Right cardiac atrium (tissue), 5 donors: ENCODE data around the gene MAN1C1. TPM values are rescaled to one million over a fixed set of nuclear protein-coding genes. Genes with fewer than 3 reads are reported as not detected.

ENCODE experiments used
- ATAC-seq, 2 donors: fragments of 200-7000 bp; cut with Tn5 transposase; one replicate each; pipeline versions ENCODE4 v1.8.0 to v1.9.1; 2020; ENCODE audit warnings: moderate library complexity in 2 of 2, mild to moderate bottlenecking in 1 of 2
- DNase-seq, 3 donors: peaks; one replicate each; pipeline ENCODE4 v3.0.0-alpha.2; 2020
- H3K27ac ChIP-seq: one replicate; pipeline ENCODE4 v1.5.1; 2013; ENCODE audit warnings: mild to moderate bottlenecking, low read length, control low read depth, moderate library complexity
- H3K27me3 ChIP-seq: one replicate; pipeline ENCODE4 v1.6.1; 2013; ENCODE audit not compliant: control insufficient read depth, insufficient read depth
- H3K4me1 ChIP-seq: one replicate; pipeline ENCODE4 v1.6.1; 2013; ENCODE audit warnings: low read length; ENCODE audit not compliant: control insufficient read depth, insufficient read depth
- H3K4me3 ChIP-seq: one replicate; pipeline ENCODE4 v1.5.1; 2013; ENCODE audit warnings: low read length, control low read depth
- H3K9me3 ChIP-seq: one replicate; pipeline ENCODE4 v1.6.1; 2013; ENCODE audit warnings: low read length; ENCODE audit not compliant: control insufficient read depth
- WGBS: extraction: QIAGEN DNeasy Blood & Tissue Kit; methylation state at CpG from one replicate; pipeline ENCODE4 v1.1.7; 2013; 5-methylcytosine and 5-hydroxymethylcytosine counted together
- intact Hi-C, 4 donors: fragments of 100-400 bp; cut with DNase I; formaldehyde crosslinking; loops; one replicate each; pipeline versions ENCODE4 v1.11.0 to v1.14.0; 2022 to 2023
- polyA plus RNA-seq: library from polyadenylated mRNA; stranded (reverse); fragments of 200-250 nt; gene quantifications from one replicate; pipeline ENCODE4 v1.2.3, GENCODE V29; 2013
- total RNA-seq, 4 donors: library from RNA; stranded (reverse); fragmentation: NEBNext Ultra II Directional; extraction: Animal tissue kit (Norgen Biotek cat#: 25700); gene quantifications; one replicate each; pipeline ENCODE4 v1.2.1, GENCODE V29; 2021
- donor health status: healthy with polysubstance abuse.
- donor health status: DM: no; HTN: yes; CAD: no.
- donor health status: DM: no; HTN: no; CAD: no.
- donor health status: DM: no; HTN: yes; CAD: no; lungs with severe emphysema.
- donor health status: DM: yes; HTN: yes; CAD: no.

Gene MAN1C1
- total and polyA plus RNA-seq, 5 donors, result 9.1 to 15.7 (median 11.7) TPM

DNA sequence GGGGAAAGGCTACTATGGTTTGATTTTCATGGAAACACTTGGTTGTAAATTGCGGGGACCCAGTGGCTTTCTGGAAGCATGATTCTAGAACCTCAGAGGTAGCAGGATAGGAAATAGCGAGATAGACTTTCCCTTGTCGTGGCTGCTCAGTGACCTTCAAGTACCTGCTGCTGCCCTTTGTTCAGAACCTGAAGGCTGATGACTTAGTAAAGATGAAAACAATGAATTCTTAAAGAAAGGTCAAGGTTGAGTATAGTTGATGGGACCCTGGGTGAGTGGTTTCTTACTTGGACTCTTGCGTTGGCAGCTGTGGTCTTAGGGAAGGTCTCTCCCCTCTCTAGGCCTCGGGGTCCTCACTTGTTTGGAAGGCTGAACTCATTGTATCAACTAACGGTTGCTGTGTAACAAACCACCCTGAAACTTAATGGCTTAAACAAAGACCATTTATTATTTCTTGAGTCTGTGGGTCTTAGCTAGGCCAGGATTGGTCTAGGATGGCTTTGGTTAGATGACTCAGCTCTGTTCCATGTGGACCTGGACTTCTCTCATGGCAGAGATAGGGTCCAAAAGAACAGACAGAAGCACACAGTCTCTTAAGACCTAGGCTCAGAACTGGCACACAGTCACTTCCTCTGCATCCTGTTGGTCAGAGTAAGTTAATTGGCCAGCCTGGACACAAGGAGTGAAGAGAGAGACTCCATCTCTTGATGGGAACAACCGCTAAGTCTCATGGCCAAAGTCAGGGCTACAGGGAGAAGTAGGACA is 94.2 kb downstream of the MAN1C1 start:
- no peaks in the 10 kb centered on the region for H3K27me3 ChIP-seq
- 96% methylated on average over 7 of the region's 7 CpGs for WGBS
- H3K4me3 ChIP-seq, result no peak overlapping the region
- intact Hi-C loops, result no loop called here
- DNase-seq (no peak), ATAC-seq (no peak)
- no peak overlapping the region for H3K27ac ChIP-seq
- H3K9me3 ChIP-seq, result no peaks in the 10 kb centered on the region
- H3K4me1 ChIP-seq, result peaks cover 12% of the 10 kb centered on the region

DNA sequence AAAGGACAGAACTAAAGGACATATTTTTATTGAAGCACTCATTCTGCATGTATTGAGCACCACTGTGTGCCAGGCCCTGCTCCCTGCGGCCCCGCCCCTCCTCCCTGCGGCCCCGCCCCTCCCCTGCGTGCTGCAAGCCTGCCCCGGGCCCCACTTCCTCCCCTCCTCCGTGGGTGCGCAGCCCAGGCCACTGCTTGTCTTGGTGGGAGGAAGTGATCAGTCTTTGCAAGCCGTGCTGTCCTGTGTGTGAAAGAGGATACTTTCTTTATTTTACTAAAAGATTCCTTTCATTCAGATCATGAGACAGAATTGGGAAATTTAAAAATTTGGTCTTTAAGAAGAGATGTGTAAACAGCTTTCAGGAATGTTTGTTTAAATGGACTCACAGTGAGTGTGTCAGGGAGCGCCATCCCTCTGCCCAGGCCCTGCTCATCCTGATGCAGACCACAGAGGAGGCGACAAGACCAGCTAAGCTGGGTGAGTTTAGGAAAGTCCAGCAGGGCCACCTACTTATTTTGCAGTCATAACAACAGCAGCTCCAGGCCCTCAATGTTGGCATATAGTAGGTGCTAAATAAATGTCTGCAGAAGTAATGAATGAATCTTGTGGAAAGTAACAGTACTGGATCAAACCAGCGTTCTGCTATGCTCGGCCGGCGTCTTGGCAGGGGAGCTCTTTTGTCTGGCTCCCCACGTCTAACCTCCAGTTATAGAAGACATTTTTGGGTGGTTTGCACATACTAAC is 95.1 kb downstream of the MAN1C1 start:
- Histone ChIP-seq H3K27me3 (no peaks in the 10 kb centered on the region), H3K4me1 (peaks cover 6% of the 10 kb centered on the region), H3K4me3 (no peak overlapping the region), H3K27ac (no peak overlapping the region), H3K9me3 (no peaks in the 10 kb centered on the region)
- ATAC-seq (peak; percentile 50 to 78), DNase-seq (peak; percentile 40 to 82 (median 71))
- intact Hi-C loops, result no loop called here
- 64% methylated on average over 16 of the region's 16 CpGs for WGBS

DNA sequence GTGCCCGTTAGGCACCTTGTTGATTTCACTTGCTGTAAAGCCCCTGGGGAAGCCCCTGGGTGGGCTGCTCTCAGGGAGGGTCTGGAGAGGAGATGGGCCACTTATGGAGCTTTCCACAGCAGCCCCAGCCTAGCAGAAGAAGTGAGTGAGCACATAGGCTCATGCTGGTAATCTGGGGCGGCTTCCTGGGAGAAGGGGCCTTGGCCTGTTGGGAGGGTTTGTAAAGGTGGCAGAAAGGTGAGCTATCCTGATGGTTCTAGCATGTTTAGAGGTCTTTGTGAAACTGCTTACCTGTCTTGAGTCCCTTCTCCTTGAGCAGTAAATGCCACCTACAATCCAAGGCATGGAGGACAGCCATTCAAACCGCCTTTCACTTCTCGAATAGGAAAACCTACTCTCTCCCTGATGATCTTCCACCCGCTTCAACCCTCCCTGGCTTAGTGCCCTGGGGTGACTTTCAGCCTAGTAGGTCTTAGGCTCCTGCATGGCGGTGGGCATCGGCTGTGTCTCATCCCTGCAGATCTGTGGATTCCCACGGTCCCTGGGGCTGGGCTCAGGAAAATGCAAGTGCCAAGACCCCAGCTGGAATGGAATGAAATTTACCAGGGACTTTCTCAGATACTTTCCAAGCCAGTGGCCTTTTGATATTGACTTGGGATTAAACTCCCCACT is 95.8 kb downstream of the MAN1C1 start:
- no peak for ATAC-seq
- H3K4me1 ChIP-seq, result peaks cover 4% of the 10 kb centered on the region
- WGBS, result 94% methylated on average over 8 of the region's 8 CpGs
- DNase-seq, result peak in 1 of 3 donors; percentile 3
- H3K4me3 ChIP-seq, result no peak overlapping the region
- no peak overlapping the region for H3K27ac ChIP-seq
- no peaks in the 10 kb centered on the region for H3K27me3 ChIP-seq
- H3K9me3 ChIP-seq, result no peaks in the 10 kb centered on the region
- intact Hi-C loops, result no loop called here

DNA sequence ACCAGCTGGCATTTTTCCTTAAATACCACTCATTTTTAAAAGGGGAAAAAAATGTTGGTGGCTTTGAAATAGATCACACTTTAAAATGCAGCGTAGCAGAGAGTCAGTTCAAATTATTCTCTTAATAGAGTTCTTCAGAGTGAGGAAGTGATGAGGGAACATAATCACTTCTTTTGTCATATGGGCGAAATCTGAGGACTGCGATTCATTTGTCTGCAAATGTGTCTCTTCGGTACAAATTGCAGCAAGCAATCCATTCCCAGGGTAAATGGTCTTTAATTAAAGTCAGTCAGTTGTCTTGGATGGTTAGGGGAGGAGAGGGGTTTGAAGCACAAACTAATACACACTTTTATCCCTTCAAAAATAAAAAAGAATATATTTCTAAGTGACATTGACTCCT is 97.4 kb downstream of the MAN1C1 start:
- no peaks in the 10 kb centered on the region for H3K9me3 ChIP-seq
- DNase-seq (no peak), ATAC-seq (no peak)
- WGBS, result 89% methylated on average over 4 of the region's 4 CpGs
- no peak overlapping the region for H3K4me3 ChIP-seq
- H3K4me1 ChIP-seq, result no peaks in the 10 kb centered on the region
- intact Hi-C loops, result no loop called here
- H3K27me3 ChIP-seq, result no peaks in the 10 kb centered on the region
- H3K27ac ChIP-seq, result no peak overlapping the region

- no peaks in the 10 kb centered on the region for H3K4me1 ChIP-seq
- H3K9me3 ChIP-seq, result no peaks in the 10 kb centered on the region
- no peak overlapping the region for H3K27ac ChIP-seq
- no peak for DNase-seq
- 63% methylated on average over 2 of the region's 2 CpGs for WGBS
- intact Hi-C loops, result no loop called here
- no peak for ATAC-seq
- H3K4me3 ChIP-seq, result no peak overlapping the region
- H3K27me3 ChIP-seq, result no peaks in the 10 kb centered on the region
These were observed 97.9 kb downstream of the MAN1C1 start for GRCh38 chr1:25714372-25714931.

- no peaks in the 10 kb centered on the region for H3K27me3 ChIP-seq
- H3K4me1 ChIP-seq, result no peaks in the 10 kb centered on the region
- whole genome bisulfite sequencing, result 93% methylated on average over 5 of the region's 5 CpGs
- no peak overlapping the region for H3K27ac ChIP-seq
- no peak overlapping the region for H3K4me3 ChIP-seq
- H3K9me3 ChIP-seq, result no peaks in the 10 kb centered on the region
- ATAC-seq, result no peak
- DNase-seq, result no peak
- intact Hi-C loops, result no loop called here
These were observed 99.3 kb downstream of the MAN1C1 start for GRCh38 chr1:25715888-25716287.

GRCh38 chr1:25716320-25716719 is 99.7 kb downstream of the MAN1C1 start:
- Histone ChIP-seq H3K9me3 (no peaks in the 10 kb centered on the region), H3K4me1 (no peaks in the 10 kb centered on the region), H3K27me3 (no peaks in the 10 kb centered on the region), H3K27ac (no peak overlapping the region), H3K4me3 (no peak overlapping the region)
- 91% methylated on average over 5 of the region's 5 CpGs for WGBS
- intact Hi-C loops, result no loop called here
- no peak for ATAC-seq
- DNase-seq, result no peak

- Histone ChIP-seq H3K4me1 (no peaks in the 10 kb centered on the region), H3K27me3 (no peaks in the 10 kb centered on the region), H3K27ac (no peak overlapping the region), H3K9me3 (no peaks in the 10 kb centered on the region), H3K4me3 (no peak overlapping the region)
- ATAC-seq (no peak), DNase-seq (no peak)
- intact Hi-C loops, result no loop called here
- WGBS, result 90% methylated on average over 2 of the region's 2 CpGs
These were observed 102.1 kb downstream of the MAN1C1 start for GRCh38 chr1:25718732-25719131.

DNA sequence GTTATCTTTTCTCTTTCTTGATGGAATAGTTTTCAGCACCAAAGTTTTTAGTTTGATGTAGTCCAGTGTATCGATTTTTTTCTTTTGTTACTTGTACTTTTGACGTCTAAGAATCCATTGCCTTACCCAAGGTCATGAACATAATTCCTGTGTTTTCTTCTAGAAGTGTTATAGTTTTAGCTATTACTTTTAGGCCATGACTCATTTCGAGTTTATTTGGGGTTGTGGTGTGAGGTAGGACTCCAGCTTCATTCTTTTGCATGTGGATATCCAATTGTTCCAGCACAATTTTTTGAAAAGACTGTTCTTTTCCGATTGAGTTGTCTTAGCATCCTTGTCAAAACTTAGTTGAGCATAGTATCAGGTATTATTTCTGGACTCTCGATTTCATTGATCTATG is 104.0 kb downstream of the MAN1C1 start:
- no peaks in the 10 kb centered on the region for H3K4me1 ChIP-seq
- no peak for ATAC-seq
- no peaks in the 10 kb centered on the region for H3K9me3 ChIP-seq
- intact Hi-C loops, result no loop called here
- H3K27me3 ChIP-seq, result no peaks in the 10 kb centered on the region
- WGBS, result 89% methylated on average over 5 of the region's 5 CpGs
- H3K4me3 ChIP-seq, result no peak overlapping the region
- H3K27ac ChIP-seq, result no peak overlapping the region
- no peak for DNase-seq

GRCh38 chr1:25723250-25723880 is 106.8 kb downstream of the MAN1C1 start:
- ATAC-seq (no peak), DNase-seq (peak in 1 of 3 donors; percentile 0)
- Histone ChIP-seq H3K9me3 (no peaks in the 10 kb centered on the region), H3K27ac (no peak overlapping the region), H3K4me1 (peaks cover 12% of the 10 kb centered on the region), H3K27me3 (no peaks in the 10 kb centered on the region), H3K4me3 (no peak overlapping the region)
- intact Hi-C loops, result no loop called here
- 80% methylated on average over 4 of the region's 4 CpGs for WGBS
